Measurements from ENCODE around the gene CASP2. TPM values are rescaled to one million over a fixed set of nuclear protein-coding genes. Genes with fewer than 3 reads are reported as not detected.

CASP2 gene
- total RNA-seq, 3 donors from 2014 or later = 11.7 to 24.9 (median 22.8) TPM

DNA sequence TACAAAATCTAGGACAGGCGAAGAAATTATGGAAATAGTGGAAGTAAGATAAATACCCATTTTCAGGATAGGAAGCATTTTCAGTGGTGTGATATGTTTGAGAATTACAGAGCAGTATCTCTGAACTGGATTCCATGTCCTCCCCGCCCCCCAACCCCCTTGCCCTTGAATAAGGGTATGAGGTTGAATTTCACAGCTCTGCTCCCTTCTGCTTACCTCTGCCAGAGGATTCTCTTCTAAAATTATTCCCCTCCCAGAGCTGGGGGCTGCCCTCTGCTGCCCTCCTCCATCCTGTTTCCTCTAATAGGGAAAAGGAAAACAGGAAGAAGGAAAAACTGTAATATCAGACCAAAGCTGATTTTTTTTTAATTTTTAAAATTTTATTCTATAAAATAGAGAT is 20.5 kb downstream of the CASP2 start:
- Histone ChIP-seq H3K27ac (no peak overlapping the region), H3K4me3 (no peak overlapping the region), H3K27me3 (no peaks in the 10 kb centered on the region), H3K36me3 (peaks cover 7% of the 10 kb centered on the region), H3K4me1 (no peaks in the 10 kb centered on the region), H3K9me3 (no peaks in the 10 kb centered on the region)
- no peak for TF ChIP-seq POLR2AphosphoS5 (IDR thresholded peaks at IDR 0.05)
- no peak for TF ChIP-seq POLR2A (IDR thresholded peaks at IDR 0.05)
- TF ChIP-seq, protein P1, sequence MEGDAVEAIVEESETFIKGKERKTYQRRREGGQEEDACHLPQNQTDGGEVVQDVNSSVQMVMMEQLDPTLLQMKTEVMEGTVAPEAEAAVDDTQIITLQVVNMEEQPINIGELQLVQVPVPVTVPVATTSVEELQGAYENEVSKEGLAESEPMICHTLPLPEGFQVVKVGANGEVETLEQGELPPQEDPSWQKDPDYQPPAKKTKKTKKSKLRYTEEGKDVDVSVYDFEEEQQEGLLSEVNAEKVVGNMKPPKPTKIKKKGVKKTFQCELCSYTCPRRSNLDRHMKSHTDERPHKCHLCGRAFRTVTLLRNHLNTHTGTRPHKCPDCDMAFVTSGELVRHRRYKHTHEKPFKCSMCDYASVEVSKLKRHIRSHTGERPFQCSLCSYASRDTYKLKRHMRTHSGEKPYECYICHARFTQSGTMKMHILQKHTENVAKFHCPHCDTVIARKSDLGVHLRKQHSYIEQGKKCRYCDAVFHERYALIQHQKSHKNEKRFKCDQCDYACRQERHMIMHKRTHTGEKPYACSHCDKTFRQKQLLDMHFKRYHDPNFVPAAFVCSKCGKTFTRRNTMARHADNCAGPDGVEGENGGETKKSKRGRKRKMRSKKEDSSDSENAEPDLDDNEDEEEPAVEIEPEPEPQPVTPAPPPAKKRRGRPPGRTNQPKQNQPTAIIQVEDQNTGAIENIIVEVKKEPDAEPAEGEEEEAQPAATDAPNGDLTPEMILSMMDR (IDR thresholded peaks at IDR 0.05) = no peak
- intact Hi-C loops (cut with DNase I; ENCODE audit: low total_unique reads) = loop anchor here (5.0 kb wide), 1 partner anchor 61 kb away; no protein-coding TSS in a partner anchor
- no peak for DNase-seq (ENCODE audit: low spot score in 2 of 2)

DNA sequence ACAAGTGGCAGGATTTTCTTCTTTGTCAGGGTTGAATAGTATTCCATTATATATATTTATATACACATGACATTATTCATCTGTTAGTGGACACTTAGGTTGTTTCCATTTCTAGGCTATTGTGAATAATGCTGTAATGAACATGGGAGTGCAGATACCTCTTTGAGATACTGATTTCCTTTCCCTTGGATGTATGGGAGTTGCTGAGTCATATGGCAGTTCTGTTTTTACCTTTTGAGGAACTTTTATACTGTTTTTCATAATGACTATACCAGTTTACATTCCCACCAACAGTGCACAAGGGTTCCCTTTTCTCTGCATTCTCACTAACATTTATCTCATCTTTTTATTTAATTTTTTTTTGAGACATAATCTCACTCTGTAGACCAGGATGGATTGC is 26.0 kb downstream of the CASP2 start:
- no peaks in the 10 kb centered on the region for H3K36me3 ChIP-seq
- no peaks in the 10 kb centered on the region for H3K4me1 ChIP-seq
- H3K27me3 ChIP-seq = no peaks in the 10 kb centered on the region
- no peak overlapping the region for H3K4me3 ChIP-seq
- intact Hi-C loops (cut with DNase I; ENCODE audit: low total_unique reads) = no loop called here
- H3K27ac ChIP-seq = no peak overlapping the region
- DNase-seq (ENCODE audit: low spot score in 2 of 2) = no peak
- H3K9me3 ChIP-seq = no peaks in the 10 kb centered on the region
- TF ChIP-seq, protein P1 (IDR thresholded peaks at IDR 0.05) = no peak
- no peak for TF ChIP-seq POLR2AphosphoS5 (IDR thresholded peaks at IDR 0.05)
- no peak for TF ChIP-seq POLR2A (IDR thresholded peaks at IDR 0.05)

- Histone ChIP-seq H3K4me1 (no peaks in the 10 kb centered on the region), H3K27ac (no peak within 1 kb of the TSS), H3K4me3 (no peak within 1 kb of the TSS), H3K36me3 (no peaks in the 10 kb centered on the region), H3K27me3 (no peaks in the 10 kb centered on the region), H3K9me3 (no peaks in the 10 kb centered on the region)
- DNase-seq (ENCODE audit: low spot score in 2 of 2) = no peak
- intact Hi-C loops (cut with DNase I; ENCODE audit: low total_unique reads) = no loop called here
- TF ChIP-seq POLR2A (IDR thresholded peaks at IDR 0.05) (no peak), POLR2AphosphoS5 (IDR thresholded peaks at IDR 0.05) (no peak)
- TF ChIP-seq, protein P1 (IDR thresholded peaks at IDR 0.05) = no peak
These were observed 27.6 kb downstream of the CASP2 start, which contains the start of gene CLCN1 for GRCh38 chr7:143315776-143316175. CLCN1 (plus strand) TSS chr7:143316111; CDS start chr7:143316213, 102 bp downstream.

DNA sequence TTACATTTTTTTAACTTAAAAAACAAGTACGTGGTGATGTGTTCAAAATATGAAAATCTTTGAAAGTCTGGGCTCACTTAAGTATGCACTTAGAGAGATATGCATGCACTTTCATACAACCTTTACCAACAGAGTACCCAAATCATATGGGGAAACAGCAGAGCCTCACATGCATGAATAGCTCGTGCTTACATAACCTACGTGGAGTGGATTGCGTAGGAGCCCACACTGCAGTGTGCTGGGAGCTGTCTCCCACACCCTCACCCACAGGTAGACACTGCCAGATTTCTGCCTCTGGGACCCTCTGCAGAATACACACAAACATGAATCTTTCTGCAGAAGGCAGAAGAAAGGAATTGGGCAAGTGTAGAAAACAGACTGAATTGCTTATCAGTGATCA is 28.3 kb downstream of the CASP2 start:
- Histone ChIP-seq H3K27me3 (no peaks in the 10 kb centered on the region), H3K9me3 (no peaks in the 10 kb centered on the region), H3K36me3 (no peaks in the 10 kb centered on the region), H3K27ac (no peak overlapping the region), H3K4me3 (no peak overlapping the region), H3K4me1 (no peaks in the 10 kb centered on the region)
- TF ChIP-seq POLR2A (IDR thresholded peaks at IDR 0.05) (no peak), POLR2AphosphoS5 (IDR thresholded peaks at IDR 0.05) (no peak)
- TF ChIP-seq, protein P1 (IDR thresholded peaks at IDR 0.05) = no peak
- intact Hi-C loops (cut with DNase I; ENCODE audit: low total_unique reads) = no loop called here
- DNase-seq (ENCODE audit: low spot score in 2 of 2) = no peak

GRCh38 chr7:143318661-143319060 is 30.5 kb downstream of the CASP2 start:
- DNase-seq (ENCODE audit: low spot score in 2 of 2) = peak in 1 of 2 donors; percentile 90
- Histone ChIP-seq H3K4me1 (peaks cover 0 to 4% of the 10 kb centered on the region in 2 donors), H3K36me3 (no peaks in the 10 kb centered on the region), H3K27me3 (no peaks in the 10 kb centered on the region), H3K4me3 (no peak overlapping the region), H3K9me3 (no peaks in the 10 kb centered on the region), H3K27ac (peak overlapping the region; percentile 79 to 94)
- TF ChIP-seq, protein P1 (IDR thresholded peaks at IDR 0.05) = peak; percentile 9 to 48 (median 16)
- TF ChIP-seq POLR2A (IDR thresholded peaks at IDR 0.05) (no peak), POLR2AphosphoS5 (IDR thresholded peaks at IDR 0.05) (peak in 1 of 3 donors; percentile 74)
- intact Hi-C loops (cut with DNase I; ENCODE audit: low total_unique reads) = no loop called here

All from breast epithelium (tissue), 4 donors.